ENCODE results near the gene TEPSIN.

TEPSIN gene

DNA sequence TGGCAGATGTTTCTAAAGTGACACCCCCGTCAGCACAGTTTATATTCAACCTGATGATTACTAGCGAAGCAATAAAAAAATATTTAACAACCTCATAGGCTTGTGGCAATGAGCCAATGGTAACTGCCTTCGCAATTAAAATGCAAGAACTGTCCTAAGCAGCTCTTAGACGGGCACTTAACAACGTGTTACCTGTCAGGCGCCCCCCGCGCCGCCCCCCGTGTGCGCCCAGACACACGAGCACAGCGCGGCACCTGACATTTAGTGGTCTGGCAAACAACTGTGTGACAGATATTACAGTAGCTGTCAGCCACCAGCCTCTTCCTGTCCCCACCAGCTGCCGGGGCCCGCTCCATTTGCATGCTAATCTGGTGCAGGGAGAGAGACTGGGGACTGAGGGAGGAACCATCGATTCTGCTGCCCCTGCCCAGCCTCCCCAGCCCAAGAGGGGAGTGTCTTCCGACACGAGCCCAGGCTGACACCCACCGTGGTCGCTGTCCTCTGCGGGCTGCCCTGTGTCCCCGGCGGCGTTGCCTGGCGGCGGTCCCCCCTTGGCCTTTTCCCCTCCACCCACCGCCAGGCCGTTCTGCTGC, 12.9 kb upstream of the TEPSIN start:
- H3K79me2 ChIP-seq = peaks cover 11% of the 10 kb centered on the region
- H3K4me3 ChIP-seq (ENCODE audit: low read depth, low read length) = no peak overlapping the region
- TF ChIP-seq, protein P1, sequence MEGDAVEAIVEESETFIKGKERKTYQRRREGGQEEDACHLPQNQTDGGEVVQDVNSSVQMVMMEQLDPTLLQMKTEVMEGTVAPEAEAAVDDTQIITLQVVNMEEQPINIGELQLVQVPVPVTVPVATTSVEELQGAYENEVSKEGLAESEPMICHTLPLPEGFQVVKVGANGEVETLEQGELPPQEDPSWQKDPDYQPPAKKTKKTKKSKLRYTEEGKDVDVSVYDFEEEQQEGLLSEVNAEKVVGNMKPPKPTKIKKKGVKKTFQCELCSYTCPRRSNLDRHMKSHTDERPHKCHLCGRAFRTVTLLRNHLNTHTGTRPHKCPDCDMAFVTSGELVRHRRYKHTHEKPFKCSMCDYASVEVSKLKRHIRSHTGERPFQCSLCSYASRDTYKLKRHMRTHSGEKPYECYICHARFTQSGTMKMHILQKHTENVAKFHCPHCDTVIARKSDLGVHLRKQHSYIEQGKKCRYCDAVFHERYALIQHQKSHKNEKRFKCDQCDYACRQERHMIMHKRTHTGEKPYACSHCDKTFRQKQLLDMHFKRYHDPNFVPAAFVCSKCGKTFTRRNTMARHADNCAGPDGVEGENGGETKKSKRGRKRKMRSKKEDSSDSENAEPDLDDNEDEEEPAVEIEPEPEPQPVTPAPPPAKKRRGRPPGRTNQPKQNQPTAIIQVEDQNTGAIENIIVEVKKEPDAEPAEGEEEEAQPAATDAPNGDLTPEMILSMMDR (IDR thresholded peaks at IDR 0.05) = no peak
- no peak overlapping the region for H3K27ac ChIP-seq
- H3K27me3 ChIP-seq (ENCODE audit: control insufficient read depth, insufficient read depth, low read length) = no peaks in the 10 kb centered on the region
- no peak overlapping the region for H3K4me2 ChIP-seq (ENCODE audit: low read length)
- no peak overlapping the region for H3K9ac ChIP-seq
- no peaks in the 10 kb centered on the region for H3K9me3 ChIP-seq (ENCODE audit: control insufficient read depth, low read length)
- no peaks in the 10 kb centered on the region for H3K36me3 ChIP-seq (ENCODE audit: control insufficient read depth, insufficient read depth, low read length)
- H3K4me1 ChIP-seq = peaks cover 24% of the 10 kb centered on the region
- H2AFZ ChIP-seq = no peak overlapping the region

DNA sequence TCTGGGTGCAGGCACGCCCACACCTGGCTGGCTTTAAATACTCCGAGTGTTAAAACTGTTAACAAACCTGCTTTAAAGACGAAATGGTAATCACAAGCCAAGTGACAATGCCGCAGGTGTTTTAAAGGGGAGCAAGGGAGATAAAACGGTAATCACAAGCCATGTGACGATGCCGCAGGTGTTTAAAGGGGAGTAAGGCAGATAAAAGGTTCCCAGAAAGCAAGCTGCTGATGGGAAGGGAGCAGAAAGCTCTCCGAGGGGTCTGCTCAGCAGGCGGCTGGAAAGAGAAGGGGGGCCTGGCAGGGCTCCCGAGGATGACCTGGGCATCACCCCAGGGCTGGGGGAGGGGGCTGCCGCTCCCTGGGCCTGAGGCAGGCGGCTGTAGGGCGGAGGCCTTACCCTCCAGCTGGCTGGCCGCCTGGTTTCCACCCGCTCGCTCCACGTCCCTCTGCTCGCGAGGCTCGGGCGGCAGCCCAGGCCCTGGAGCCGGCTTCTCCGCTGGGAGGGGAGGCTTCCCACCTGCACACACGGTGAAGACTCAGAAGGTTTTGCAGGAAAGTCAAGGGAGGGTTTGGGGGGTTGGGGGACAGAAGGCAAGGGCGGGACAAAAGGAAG, 12.3 kb upstream of the TEPSIN start:
- Histone ChIP-seq H2AFZ (no peak overlapping the region), H3K4me1 (peaks cover 18% of the 10 kb centered on the region), H3K27me3 (ENCODE audit: control insufficient read depth, insufficient read depth, low read length) (no peaks in the 10 kb centered on the region), H3K36me3 (ENCODE audit: control insufficient read depth, insufficient read depth, low read length) (no peaks in the 10 kb centered on the region), H3K4me2 (ENCODE audit: low read length) (no peak overlapping the region), H3K9me3 (ENCODE audit: control insufficient read depth, low read length) (no peaks in the 10 kb centered on the region), H3K79me2 (peaks cover 11% of the 10 kb centered on the region), H3K27ac (no peak overlapping the region), H3K9ac (no peak overlapping the region), H3K4me3 (ENCODE audit: low read depth, low read length) (no peak overlapping the region)
- TF ChIP-seq, protein P1 (IDR thresholded peaks at IDR 0.05) = no peak

DNA sequence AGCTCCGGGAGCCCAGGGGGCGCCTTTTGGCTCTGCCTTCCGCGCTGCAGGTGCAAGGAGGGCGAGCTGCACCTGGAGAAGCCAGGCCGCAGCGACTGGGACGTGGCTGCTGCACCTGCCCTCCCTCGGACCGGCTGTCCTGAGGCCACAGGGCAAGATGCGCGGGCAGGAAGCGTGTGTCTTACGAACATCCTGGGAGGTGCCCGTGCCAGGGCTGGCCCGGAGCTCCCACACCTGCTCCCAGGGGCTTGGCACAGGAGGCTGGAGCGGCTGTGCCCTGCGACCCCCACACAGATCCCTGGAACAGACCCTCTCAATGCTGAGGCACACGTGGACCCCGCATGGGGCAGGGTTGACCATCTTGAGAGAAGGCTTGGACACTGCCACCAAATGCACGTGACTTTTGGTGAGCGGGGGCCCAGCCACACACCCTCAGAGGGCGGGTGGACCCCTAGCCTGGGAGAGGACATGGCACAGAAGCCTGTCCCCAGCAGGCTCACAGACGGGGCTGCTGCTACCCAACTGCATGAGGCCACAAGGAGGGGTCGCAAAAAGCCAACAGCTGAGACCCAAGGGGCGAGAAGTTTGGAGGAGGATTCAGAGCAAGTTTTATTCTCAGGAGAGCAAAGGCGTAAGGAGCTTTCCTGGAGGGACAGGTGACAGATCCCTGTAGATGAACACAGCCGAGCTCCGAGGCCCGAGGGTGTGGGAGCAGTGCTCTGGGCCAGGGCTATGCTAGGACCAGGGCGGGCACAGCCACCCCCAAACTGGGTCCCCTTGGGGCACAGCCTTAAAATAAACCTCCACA, 11.6 kb upstream of the TEPSIN start:
- Histone ChIP-seq H3K4me2 (ENCODE audit: low read length) (no peak overlapping the region), H3K27ac (no peak overlapping the region), H3K4me3 (ENCODE audit: low read depth, low read length) (no peak overlapping the region), H3K9me3 (ENCODE audit: control insufficient read depth, low read length) (no peaks in the 10 kb centered on the region), H2AFZ (no peak overlapping the region), H3K79me2 (peaks cover 11% of the 10 kb centered on the region), H3K9ac (no peak overlapping the region), H3K4me1 (peaks cover 11% of the 10 kb centered on the region), H3K27me3 (ENCODE audit: control insufficient read depth, insufficient read depth, low read length) (no peaks in the 10 kb centered on the region), H3K36me3 (ENCODE audit: control insufficient read depth, insufficient read depth, low read length) (no peaks in the 10 kb centered on the region)
- TF ChIP-seq, protein P1 (IDR thresholded peaks at IDR 0.05) = no peak

DNA sequence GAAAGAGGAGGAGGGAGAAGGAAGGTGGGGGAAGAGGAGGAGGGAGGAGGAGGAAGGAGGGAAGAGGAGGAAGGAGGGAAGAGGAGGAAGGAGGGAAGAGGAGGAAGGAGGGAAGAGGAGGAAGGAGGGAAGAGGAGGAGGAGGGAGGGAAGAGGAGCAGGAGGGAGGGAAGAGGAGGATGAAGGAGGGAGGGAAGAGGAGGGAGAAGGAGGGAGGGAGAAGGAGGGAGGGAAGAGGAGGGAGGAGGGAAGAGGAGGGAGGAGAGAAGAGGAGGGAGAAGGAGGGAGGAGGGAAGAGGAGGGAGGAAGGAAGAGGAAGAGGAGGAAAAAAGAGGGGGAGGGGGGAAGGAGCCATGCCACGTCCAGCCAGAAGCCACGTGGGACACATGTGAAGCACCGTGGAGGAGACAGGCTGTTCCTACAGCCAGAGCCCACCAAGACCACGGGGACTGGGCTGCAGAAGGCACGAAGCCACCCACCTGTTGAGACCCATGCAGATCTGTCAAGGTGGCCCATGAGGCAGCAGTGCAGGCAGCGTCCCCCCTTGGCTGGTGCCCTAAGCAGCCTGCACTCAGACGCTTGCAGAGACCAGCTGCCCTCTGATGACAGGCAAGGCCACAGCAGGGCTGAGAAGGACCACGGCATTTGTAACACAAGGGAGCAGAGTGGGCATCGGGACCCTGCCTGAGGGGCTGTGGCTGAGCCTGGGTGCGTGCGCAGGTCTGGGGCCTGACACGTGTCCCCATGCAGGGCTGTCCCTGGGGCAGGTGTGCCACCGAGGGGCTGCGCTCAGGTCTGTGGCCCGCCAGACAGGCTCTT, 10.6 kb upstream of the TEPSIN start:
- Histone ChIP-seq H3K27ac (no peak overlapping the region), H3K4me2 (ENCODE audit: low read length) (no peak overlapping the region), H3K27me3 (ENCODE audit: control insufficient read depth, insufficient read depth, low read length) (no peaks in the 10 kb centered on the region), H3K36me3 (ENCODE audit: control insufficient read depth, insufficient read depth, low read length) (no peaks in the 10 kb centered on the region), H3K9me3 (ENCODE audit: control insufficient read depth, low read length) (no peaks in the 10 kb centered on the region), H3K4me1 (peaks cover 4% of the 10 kb centered on the region), H3K4me3 (ENCODE audit: low read depth, low read length) (no peak overlapping the region), H2AFZ (no peak overlapping the region), H3K9ac (no peak overlapping the region), H3K79me2 (peaks cover 11% of the 10 kb centered on the region)
- TF ChIP-seq, protein P1 (IDR thresholded peaks at IDR 0.05) = no peak

Measured in parathyroid adenoma (tissue), 2 donors.